GM12873 (cell line): Measurements from ENCODE around the gene DNAJC13.

Source experiments
- TF ChIP-seq, protein P1 (sequence below): IDR thresholded peaks from 2 replicates; pipeline ENCODE4 v1.5.1; 2012; ENCODE audit warnings: low read depth, mild to moderate bottlenecking, moderate library complexity, low read length, control low read depth; ENCODE audit not compliant: insufficient read depth; ENCODE audit errors: missing control alignments

Gene DNAJC13

DNA sequence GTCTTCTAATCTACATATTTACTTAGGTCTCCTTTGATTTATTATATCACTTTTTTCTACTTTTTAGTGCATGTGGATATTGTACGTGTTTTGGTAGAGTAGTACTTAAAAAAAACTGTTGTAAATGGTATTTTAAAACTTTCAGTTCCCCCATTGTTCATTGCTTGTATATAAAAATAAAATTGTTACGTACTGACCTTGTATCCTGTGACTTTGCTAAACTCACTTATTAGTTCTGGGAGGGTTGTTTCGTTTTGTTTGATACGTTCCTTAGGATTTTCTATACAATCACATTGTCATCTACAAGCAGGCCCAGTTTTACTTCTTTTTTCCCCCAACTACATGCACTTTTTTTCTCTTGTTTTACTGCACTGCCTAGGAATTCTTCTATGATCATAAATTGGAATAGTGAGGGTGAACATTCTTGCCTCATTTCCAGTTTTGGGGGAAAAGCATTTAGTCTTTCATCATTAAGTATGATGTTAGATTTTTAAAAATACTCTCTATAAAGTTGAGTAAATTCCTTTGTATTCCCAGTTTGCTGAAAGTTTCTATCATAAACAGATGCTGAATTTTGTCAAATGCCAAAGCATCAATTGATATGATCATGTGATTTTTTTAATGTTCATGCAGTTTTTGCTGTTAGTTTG is 146.2 kb downstream of the DNAJC13 start:
- TF ChIP-seq, protein P1, sequence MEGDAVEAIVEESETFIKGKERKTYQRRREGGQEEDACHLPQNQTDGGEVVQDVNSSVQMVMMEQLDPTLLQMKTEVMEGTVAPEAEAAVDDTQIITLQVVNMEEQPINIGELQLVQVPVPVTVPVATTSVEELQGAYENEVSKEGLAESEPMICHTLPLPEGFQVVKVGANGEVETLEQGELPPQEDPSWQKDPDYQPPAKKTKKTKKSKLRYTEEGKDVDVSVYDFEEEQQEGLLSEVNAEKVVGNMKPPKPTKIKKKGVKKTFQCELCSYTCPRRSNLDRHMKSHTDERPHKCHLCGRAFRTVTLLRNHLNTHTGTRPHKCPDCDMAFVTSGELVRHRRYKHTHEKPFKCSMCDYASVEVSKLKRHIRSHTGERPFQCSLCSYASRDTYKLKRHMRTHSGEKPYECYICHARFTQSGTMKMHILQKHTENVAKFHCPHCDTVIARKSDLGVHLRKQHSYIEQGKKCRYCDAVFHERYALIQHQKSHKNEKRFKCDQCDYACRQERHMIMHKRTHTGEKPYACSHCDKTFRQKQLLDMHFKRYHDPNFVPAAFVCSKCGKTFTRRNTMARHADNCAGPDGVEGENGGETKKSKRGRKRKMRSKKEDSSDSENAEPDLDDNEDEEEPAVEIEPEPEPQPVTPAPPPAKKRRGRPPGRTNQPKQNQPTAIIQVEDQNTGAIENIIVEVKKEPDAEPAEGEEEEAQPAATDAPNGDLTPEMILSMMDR, result no peak

DNA sequence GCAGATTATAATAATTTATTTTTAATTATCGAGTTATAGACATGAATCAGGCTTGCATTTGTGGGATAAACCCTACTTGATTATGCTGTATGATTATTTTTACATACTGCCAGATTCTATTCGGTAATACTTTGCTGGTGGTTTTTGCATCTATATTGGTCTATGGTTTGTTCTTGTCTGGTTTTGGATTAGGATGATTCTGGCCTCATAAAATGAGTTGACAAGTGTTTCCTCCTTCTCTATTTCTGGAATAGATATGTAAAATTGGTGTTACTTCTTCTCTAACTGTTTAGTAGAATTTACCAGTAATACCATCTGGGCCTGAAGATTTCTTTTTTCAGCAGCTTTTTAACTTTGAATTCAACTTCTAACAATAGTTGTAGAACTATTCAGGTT is 146.8 kb downstream of the DNAJC13 start:
- TF ChIP-seq, protein P1, result no peak

DNA sequence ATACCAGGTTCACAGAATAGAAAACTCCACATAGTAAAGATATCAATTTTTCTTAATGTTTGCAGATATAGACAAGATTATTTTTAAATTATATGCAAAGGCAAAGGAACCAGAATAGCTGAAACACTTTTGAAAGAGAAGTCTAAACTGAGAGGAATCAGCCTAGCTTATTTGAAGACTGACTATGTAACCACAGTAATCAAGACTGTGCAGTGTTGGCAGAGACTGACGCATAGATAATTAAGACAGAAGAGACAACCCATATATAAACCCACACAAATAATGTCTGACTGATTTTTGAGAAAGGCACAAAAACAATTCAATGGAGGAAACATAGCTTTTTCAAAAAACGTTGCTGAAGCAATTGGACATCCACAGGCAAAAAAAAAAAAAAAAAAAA is 151.1 kb downstream of the DNAJC13 start:
- TF ChIP-seq, protein P1, result no peak

GRCh38 chr3:132569153-132569552 is 151.9 kb downstream of the DNAJC13 start:
- TF ChIP-seq, protein P1, result no peak

GRCh38 chr3:132569580-132569979 is 152.3 kb downstream of the DNAJC13 start:
- TF ChIP-seq, protein P1, result no peak

GRCh38 chr3:132570016-132570415 is 152.7 kb downstream of the DNAJC13 start:
- TF ChIP-seq, protein P1, result no peak

DNA sequence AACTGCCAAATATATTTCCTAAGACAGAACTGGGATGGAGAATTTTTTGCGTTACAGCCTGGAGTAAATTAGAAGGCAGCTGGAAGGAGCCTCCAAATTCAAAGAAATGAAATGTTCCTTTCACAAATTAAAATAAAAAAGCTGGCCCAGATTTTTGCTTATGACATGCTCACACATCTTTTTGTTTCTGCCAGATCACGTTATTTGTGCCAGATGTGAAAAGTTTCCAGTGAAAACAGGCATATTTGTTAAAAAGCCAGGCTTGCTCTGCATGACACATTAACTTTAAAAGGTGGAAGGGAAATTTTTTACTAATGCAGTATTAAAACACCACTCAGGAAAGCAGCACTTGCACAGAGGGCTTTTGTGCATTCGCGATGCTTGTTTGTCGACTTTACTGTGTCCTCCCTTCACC is 156.5 kb downstream of the DNAJC13 start:
- TF ChIP-seq, protein P1, result no peak

- TF ChIP-seq, protein P1, result no peak
Observed at GRCh38 chr3:132587401-132587800, 170.1 kb downstream of the DNAJC13 start.
